MM.1S (cell line): Measurements from ENCODE around the gene RNASET2.

Experiments used
- DNase-seq: peaks from one replicate; pipeline ENCODE4 v3.0.0-alpha.2; 2015
- H2AFZ ChIP-seq: fragments of 300-600 bp; sonication (generic); 2 replicates; pipeline ENCODE4 v1.6.0; 2016; ENCODE audit warnings: antibody characterized with exemption, low read length
- H3F3A ChIP-seq: fragments of 300-600 bp; sonication (generic); 2 replicates; pipeline ENCODE4 v1.6.1; 2016; ENCODE audit warnings: mild to moderate bottlenecking, antibody characterized with exemption, low read length, moderate library complexity, mixed read lengths; ENCODE audit not compliant: insufficient read depth
- H3K27ac ChIP-seq: fragments of 300-600 bp; sonication (generic); 2 replicates; pipeline ENCODE4 v1.5.1; 2016; ENCODE audit warnings: mild to moderate bottlenecking, low read length
- H3K27me3 ChIP-seq: fragments of 300-600 bp; sonication (generic); replicated peaks from 2 replicates; pipeline ENCODE4 v1.6.0; 2016; ENCODE audit warnings: low read length; ENCODE audit not compliant: insufficient read depth
- H3K36me3 ChIP-seq: fragments of 300-600 bp; sonication (generic); replicated peaks from 2 replicates; pipeline ENCODE4 v1.6.1; 2016; ENCODE audit warnings: mild to moderate bottlenecking, low read length, mixed read lengths; ENCODE audit not compliant: insufficient read depth
- H3K4me1 ChIP-seq: fragments of 300-600 bp; sonication (generic); 2 replicates; pipeline ENCODE4 v1.6.1; 2016; ENCODE audit warnings: low read length, mixed read lengths
- H3K4me2 ChIP-seq: fragments of 300-600 bp; sonication (generic); 2 replicates; pipeline ENCODE4 v1.6.0; 2016; ENCODE audit warnings: low read depth, low read length
- H3K4me3 ChIP-seq: fragments of 300-600 bp; sonication (generic); 2 replicates; pipeline ENCODE4 v1.5.1; 2016; ENCODE audit warnings: low read length, mixed read lengths
- H3K79me2 ChIP-seq: fragments of 300-600 bp; sonication (generic); 2 replicates; pipeline ENCODE4 v1.6.1; 2016; ENCODE audit warnings: mixed run types, low read length, mixed read lengths
- H3K9ac ChIP-seq: fragments of 300-600 bp; sonication (generic); 2 replicates; pipeline ENCODE4 v1.6.1; 2016; ENCODE audit warnings: low read length, mixed read lengths
- H3K9me2 ChIP-seq: fragments of 300-600 bp; sonication (generic); replicated peaks from 2 replicates; pipeline ENCODE4 v1.6.1; 2016; ENCODE audit warnings: mild to moderate bottlenecking, low read length, mixed read lengths; ENCODE audit not compliant: insufficient read depth
- H3K9me3 ChIP-seq: fragments of 300-600 bp; sonication (generic); replicated peaks from 2 replicates; pipeline ENCODE4 v1.6.1; 2016; ENCODE audit warnings: mild to moderate bottlenecking, low read length, mixed read lengths; ENCODE audit not compliant: insufficient read depth
- H4K20me1 ChIP-seq: fragments of 300-600 bp; sonication (generic); 2 replicates; pipeline ENCODE4 v1.6.1; 2016; ENCODE audit warnings: mild to moderate bottlenecking, low read length, moderate library complexity, mixed read lengths; ENCODE audit not compliant: insufficient read depth
- EZH2 ChIP-seq: fragments of 300-600 bp; sonication (generic); optimal IDR thresholded peaks from 2 replicates; pipeline ENCODE3; 2017; ENCODE audit warnings: low read depth, mild to moderate bottlenecking, antibody characterized with exemption, low read length, mixed read lengths
- EZH2phosphoT487 ChIP-seq: fragments of 300-600 bp; sonication (generic); IDR thresholded peaks from 2 replicates; pipeline ENCODE4 v1.6.1; 2018; ENCODE audit warnings: antibody characterized with exemption, low read length
- TF ChIP-seq, protein P1 (sequence below): fragments of 300-600 bp; sonication (generic); IDR thresholded peaks from 2 replicates; pipeline ENCODE4 v1.5.1; 2016; ENCODE audit warnings: antibody characterized with exemption, low read length, mixed read lengths

The RNASET2 gene

DNA sequence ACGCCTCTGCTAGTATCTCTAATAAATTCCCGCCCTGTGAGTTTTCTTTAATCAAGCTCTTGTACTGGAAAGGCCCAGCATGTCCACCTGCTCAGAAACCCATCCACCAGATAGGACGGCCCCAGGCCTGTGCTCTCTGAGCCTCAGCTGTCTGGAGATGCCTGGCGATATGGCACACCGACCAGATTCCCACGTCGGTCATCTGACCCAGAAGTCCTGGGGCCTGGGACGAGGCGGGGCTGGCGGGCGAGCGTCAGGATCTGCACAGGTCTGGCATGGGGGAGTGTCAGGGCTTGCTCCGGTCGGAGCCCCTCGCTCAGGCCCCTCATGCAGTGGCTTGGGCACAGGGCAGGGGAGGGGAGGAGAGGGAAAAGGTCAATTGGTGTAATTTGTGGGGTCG lies 10.2 kb downstream of the RNASET2 start:
- no peak overlapping the region for H3K9ac ChIP-seq
- no peaks in the 10 kb centered on the region for H3K36me3 ChIP-seq
- no peak for DNase-seq

DNA sequence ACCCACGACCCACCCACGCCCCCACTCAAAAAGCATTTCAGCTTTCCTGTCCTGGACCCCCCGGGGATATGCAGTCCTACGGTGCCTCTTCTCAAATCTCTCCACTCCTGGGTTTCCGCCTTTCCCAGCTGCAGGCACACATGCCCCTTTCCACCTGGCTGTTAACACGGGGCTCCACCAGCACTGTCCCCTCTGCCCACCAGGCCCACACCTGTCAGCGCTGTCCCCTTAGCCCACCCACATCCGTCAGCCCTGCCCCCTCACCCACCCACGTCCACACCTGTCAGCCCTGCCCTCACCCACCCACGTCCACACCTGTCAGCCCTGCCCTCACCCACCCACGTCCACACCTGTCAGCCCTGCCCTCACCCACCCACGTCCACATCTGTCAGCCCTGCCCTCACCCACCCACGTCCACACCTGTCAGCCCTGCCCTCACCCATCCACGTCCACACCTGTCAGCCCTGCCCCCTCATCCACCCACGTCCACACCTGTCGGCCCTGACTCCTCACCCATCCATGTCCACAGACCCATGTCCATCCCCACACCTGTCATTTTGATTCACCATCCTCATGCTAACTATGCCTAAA lies 11.6 kb downstream of the RNASET2 start:
- no peaks in the 10 kb centered on the region for H3K9me2 ChIP-seq

More for the DNA sequence above, 10.2 kb downstream of the RNASET2 start:
- TF ChIP-seq EZH2phosphoT487 (no peak), EZH2 (no peak)
- TF ChIP-seq, protein P1, sequence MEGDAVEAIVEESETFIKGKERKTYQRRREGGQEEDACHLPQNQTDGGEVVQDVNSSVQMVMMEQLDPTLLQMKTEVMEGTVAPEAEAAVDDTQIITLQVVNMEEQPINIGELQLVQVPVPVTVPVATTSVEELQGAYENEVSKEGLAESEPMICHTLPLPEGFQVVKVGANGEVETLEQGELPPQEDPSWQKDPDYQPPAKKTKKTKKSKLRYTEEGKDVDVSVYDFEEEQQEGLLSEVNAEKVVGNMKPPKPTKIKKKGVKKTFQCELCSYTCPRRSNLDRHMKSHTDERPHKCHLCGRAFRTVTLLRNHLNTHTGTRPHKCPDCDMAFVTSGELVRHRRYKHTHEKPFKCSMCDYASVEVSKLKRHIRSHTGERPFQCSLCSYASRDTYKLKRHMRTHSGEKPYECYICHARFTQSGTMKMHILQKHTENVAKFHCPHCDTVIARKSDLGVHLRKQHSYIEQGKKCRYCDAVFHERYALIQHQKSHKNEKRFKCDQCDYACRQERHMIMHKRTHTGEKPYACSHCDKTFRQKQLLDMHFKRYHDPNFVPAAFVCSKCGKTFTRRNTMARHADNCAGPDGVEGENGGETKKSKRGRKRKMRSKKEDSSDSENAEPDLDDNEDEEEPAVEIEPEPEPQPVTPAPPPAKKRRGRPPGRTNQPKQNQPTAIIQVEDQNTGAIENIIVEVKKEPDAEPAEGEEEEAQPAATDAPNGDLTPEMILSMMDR, result no peak
- Histone ChIP-seq H3K9me2 (no peaks in the 10 kb centered on the region), H3K4me3 (no peak overlapping the region), H3K79me2 (no peaks in the 10 kb centered on the region), H3K4me1 (peaks cover 5% of the 10 kb centered on the region), H3F3A (peaks cover 15% of the 10 kb centered on the region), H4K20me1 (no peaks in the 10 kb centered on the region), H3K27me3 (no peaks in the 10 kb centered on the region), H3K27ac (no peak overlapping the region), H3K4me2 (no peak overlapping the region), H3K9me3 (no peaks in the 10 kb centered on the region), H2AFZ (no peak overlapping the region)

DNA sequence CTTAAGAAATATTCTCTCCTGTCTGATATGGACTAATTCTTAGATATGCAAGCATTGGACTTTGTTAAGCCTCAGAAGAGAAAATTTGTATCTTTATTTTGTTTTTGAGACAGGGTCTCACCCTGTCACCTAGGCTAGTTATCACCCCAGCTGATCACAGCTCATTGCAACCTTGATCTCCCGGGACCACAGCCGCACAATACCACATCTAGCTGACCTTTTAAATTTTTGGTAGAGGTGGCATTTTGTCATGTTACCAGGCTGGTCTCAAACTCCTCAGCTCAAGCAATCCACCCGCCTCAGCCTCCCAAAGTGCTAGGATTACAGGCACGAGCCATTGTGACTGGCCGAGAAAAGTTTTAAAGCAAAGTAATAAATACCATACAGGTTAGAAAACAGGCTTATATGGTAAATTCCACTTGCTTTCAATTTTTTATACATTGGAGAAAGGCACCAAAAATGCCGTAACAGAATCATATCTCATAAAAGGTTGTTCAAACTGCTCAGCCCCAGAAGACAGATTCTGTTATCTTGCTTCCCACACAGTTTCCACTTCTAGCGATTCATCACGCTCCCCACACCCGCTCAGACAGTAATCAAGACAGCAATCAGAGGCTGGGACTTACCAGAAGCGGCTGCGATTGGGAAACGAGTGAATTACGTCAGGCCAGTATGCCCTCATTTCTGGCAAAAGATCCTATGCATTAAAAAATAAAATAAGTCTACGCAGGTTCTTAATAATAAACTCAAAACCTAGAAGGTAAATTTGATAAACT lies 13.8 kb downstream of the RNASET2 start:
- Histone ChIP-seq H3K9ac (no peak overlapping the region), H3K9me2 (no peaks in the 10 kb centered on the region), H3K27ac (no peak overlapping the region), H3K4me3 (no peak overlapping the region), H2AFZ (no peak overlapping the region), H3K27me3 (no peaks in the 10 kb centered on the region), H3F3A (no peaks in the 10 kb centered on the region), H3K79me2 (no peaks in the 10 kb centered on the region), H3K4me1 (no peaks in the 10 kb centered on the region), H4K20me1 (no peaks in the 10 kb centered on the region), H3K9me3 (no peaks in the 10 kb centered on the region), H3K36me3 (no peaks in the 10 kb centered on the region), H3K4me2 (no peak overlapping the region)
- no peak for DNase-seq
- TF ChIP-seq, protein P1, result no peak
- TF ChIP-seq EZH2 (no peak), EZH2phosphoT487 (no peak)

More for the DNA sequence above, 11.6 kb downstream of the RNASET2 start:
- no peak overlapping the region for H3K27ac ChIP-seq
- H3K9ac ChIP-seq, result no peak overlapping the region
- H4K20me1 ChIP-seq, result no peaks in the 10 kb centered on the region
- H3K4me3 ChIP-seq, result no peak overlapping the region
- no peaks in the 10 kb centered on the region for H3K27me3 ChIP-seq
- H3K79me2 ChIP-seq, result no peaks in the 10 kb centered on the region
- H3K36me3 ChIP-seq, result no peaks in the 10 kb centered on the region
- no peak overlapping the region for H3K4me2 ChIP-seq
- H3F3A ChIP-seq, result peaks cover 3% of the 10 kb centered on the region; the same call in 1 of the 2 replicates
- no peak overlapping the region for H2AFZ ChIP-seq
- DNase-seq, result no peak
- TF ChIP-seq, protein P1, result no peak
- TF ChIP-seq EZH2phosphoT487 (no peak), EZH2 (no peak)
- H3K9me3 ChIP-seq, result no peaks in the 10 kb centered on the region
- peaks cover 4% of the 10 kb centered on the region for H3K4me1 ChIP-seq
